ENCODE results near the gene CDH23. TPM values are rescaled to one million over a fixed set of nuclear protein-coding genes. Genes with fewer than 3 reads are reported as not detected.
A peak's percentile ranks its signal among the peaks of the same experiment; 100 is the strongest.

CDH23 gene
- total and polyA plus RNA-seq, 10 donors = 2.0 to 19.9 (median 11.0) TPM

DNA sequence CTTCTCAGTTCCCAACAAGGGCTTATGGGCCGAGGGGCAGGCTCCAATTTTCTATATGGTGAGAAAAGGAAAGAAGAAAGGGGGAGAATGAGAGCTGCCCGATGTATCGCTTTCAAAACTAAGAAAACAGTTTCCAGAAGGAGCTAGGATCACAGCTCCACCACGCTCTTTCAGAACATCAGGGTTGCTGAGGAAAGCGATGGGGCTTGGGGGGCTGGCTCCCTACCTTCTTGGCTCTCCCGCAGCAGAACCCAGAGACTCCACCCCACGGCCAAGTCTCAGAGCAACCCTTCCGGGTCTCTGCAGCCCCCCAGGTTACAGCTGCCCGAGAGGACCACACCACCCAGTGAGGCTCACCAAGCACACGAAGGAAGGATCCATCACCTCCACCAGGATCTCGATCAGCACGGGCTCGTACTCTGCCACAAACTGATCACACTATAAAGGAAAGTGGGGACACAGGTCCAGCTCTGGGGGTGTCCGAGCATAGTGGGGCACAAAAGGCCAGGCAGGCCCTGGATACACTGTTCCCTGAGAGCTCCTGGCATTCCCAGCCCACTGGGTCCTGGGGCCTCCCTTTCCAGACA lies 422.0 kb downstream of the CDH23 start:
- no peaks in the 10 kb centered on the region for H3K27me3 ChIP-seq (replicated peaks in 1 of 7)
- H3K27ac ChIP-seq = peak overlapping the region; percentile 70 to 92 (median 86)
- peaks cover 3 to 99% (median 65%) of the 10 kb centered on the region in 6 donors for H3K4me1 ChIP-seq
- 86 to 91% (median 89%) methylated on average over 13 to 14 of the region's 14 CpGs for WGBS, 5 donors
- no peak for TF ChIP-seq POLR2A (IDR thresholded peaks at IDR 0.05)
- peak in 1 of 3 donors; percentile 19 for TF ChIP-seq POLR2AphosphoS5 (IDR thresholded peaks at IDR 0.05)
- H3K36me3 ChIP-seq = peaks cover 15 to 100% (median 86%) of the 10 kb centered on the region in 6 donors
- intact Hi-C loops (cut with DNase I; ENCODE audit: low total_unique reads) = loop anchor here (10.0 kb wide), 2 partner anchors 434 to 504 kb away; partner anchors contain the start of gene SLC29A3
- DNase-seq = peak; percentile 47
- peak overlapping the region in 1 of 8 donors; percentile 40 for H3K4me3 ChIP-seq
- H3K9me3 ChIP-seq = no peaks in the 10 kb centered on the region

DNA sequence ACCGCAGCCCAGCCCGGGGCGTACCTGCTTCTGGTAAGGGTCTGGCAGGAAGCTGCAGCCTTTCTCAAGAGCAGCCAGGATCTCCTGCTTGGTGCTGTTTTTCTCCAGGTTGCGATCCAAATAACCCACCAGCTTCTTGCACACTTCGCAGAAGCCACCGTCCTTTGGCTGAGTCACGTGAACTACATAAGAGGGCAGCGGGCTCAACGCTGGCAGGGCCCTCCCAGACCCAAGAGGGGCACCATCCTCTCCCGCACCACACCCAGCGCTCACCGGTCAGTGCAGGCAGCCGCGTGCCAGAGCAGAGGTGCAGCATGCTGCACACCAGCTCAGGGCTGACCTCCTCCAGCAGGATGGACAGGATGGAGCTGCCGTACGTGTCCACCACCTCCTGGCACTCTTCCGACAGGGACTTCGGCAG lies 422.7 kb downstream of the CDH23 start:
- peak in 2 of 3 donors; percentile 46 to 72 for TF ChIP-seq POLR2AphosphoS5 (IDR thresholded peaks at IDR 0.05)
- no peak for TF ChIP-seq POLR2A (IDR thresholded peaks at IDR 0.05)
- peak; percentile 76 for DNase-seq
- Histone ChIP-seq H3K27me3 (replicated peaks in 1 of 7) (no peaks in the 10 kb centered on the region), H3K9me3 (no peaks in the 10 kb centered on the region), H3K4me1 (peaks cover 3 to 98% (median 64%) of the 10 kb centered on the region in 6 donors), H3K4me3 (peak overlapping the region in 1 of 8 donors; percentile 40), H3K36me3 (peaks cover 15 to 100% (median 93%) of the 10 kb centered on the region in 6 donors), H3K27ac (peak overlapping the region in 7 of 8 donors; percentile 77 to 92 (median 86))
- intact Hi-C loops (cut with DNase I; ENCODE audit: low total_unique reads) = loop anchor here (10.0 kb wide), 2 partner anchors 435 to 505 kb away; partner anchors contain the start of gene SLC29A3
- 84 to 96% (median 90%) methylated on average over 18 of the region's 18 CpGs for WGBS, 5 donors

- peak overlapping the region in 1 of 8 donors; percentile 40 for H3K4me3 ChIP-seq
- TF ChIP-seq CTCF (IDR thresholded peaks at IDR 0.05 in 8 of 11, conservative IDR thresholded peaks at IDR 0.05 in 3 of 11) (no peak), POLR2A (IDR thresholded peaks at IDR 0.05) (no peak), POLR2AphosphoS5 (IDR thresholded peaks at IDR 0.05) (peak in 2 of 3 donors; percentile 5 to 42)
- H3K36me3 ChIP-seq = peaks cover 15 to 100% (median 95%) of the 10 kb centered on the region in 6 donors
- H3K9me3 ChIP-seq = no peaks in the 10 kb centered on the region
- WGBS, 5 donors = 68 to 88% (median 77%) methylated on average over 6 of the region's 6 CpGs
- peak; percentile 73 for DNase-seq
- peaks cover 3 to 95% (median 61%) of the 10 kb centered on the region in 6 donors for H3K4me1 ChIP-seq
- peak overlapping the region in 7 of 8 donors; percentile 11 to 92 (median 86) for H3K27ac ChIP-seq
- intact Hi-C loops (cut with DNase I; ENCODE audit: low total_unique reads) = loop anchor here (10.0 kb wide), 2 partner anchors 435 to 505 kb away; partner anchors contain the start of gene SLC29A3
- H3K27me3 ChIP-seq (replicated peaks in 1 of 7) = no peaks in the 10 kb centered on the region
Measured at GRCh38 chr10:71819985-71820384, 423.3 kb downstream of the CDH23 start.

- intact Hi-C loops (cut with DNase I; ENCODE audit: low total_unique reads) = no loop called here
- peak; percentile 32 for DNase-seq
- WGBS, 5 donors = 77 to 87% (median 80%) methylated on average over 8 of the region's 8 CpGs
- H3K27ac ChIP-seq = peak overlapping the region in 4 of 8 donors; percentile 85 to 92 (median 88)
- H3K4me3 ChIP-seq = no peak overlapping the region
- TF ChIP-seq POLR2AphosphoS5 (IDR thresholded peaks at IDR 0.05) (peak in 1 of 3 donors; percentile 54), POLR2A (IDR thresholded peaks at IDR 0.05) (no peak)
- H3K36me3 ChIP-seq = peaks cover 15 to 100% (median 95%) of the 10 kb centered on the region in 6 donors
- peaks cover 3 to 89% (median 55%) of the 10 kb centered on the region in 6 donors for H3K4me1 ChIP-seq
- H3K9me3 ChIP-seq = no peaks in the 10 kb centered on the region
- no peaks in the 10 kb centered on the region for H3K27me3 ChIP-seq (replicated peaks in 1 of 7)
Measured at GRCh38 chr10:71820966-71821365, 424.2 kb downstream of the CDH23 start.

DNA sequence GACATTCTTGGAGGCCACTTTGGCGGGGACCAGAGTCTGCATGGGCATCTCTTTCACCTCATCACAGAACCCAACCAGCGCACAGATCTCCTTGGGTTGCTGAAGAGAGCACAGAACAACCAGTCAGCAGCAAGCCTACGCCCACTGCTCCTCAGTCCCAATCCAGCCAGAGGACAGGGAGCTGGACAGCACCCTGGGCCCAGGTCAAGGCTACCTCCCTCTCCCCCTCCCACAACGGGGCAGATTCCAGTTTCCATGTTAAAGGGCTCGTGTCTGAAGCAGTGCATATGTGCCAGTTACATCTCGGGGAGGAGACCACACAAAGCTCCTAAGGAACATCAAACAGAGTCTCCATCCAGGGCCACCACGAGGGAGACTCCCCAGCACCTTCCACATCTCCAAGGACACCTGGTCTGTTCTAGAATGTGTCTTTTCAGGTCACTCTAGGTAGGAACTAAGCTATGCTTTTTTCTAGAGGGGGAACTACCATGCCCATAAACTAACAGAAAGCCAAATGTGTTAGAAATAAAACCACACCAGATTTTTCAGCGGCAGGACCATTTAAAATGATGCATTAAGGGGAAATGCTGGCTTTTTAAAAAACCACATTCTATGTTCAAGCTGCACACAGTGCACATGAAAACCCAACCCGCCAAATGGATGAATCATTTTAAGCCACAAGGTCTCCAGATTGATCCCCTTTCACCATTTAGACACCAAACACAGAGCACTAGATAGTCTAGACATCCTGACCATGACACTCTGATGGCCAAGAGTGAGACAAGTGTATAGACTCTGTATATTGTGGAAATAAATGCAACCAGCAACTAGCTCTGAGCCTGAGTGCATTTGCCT lies 425.4 kb downstream of the CDH23 start:
- peaks cover 15 to 100% (median 96%) of the 10 kb centered on the region in 6 donors for H3K36me3 ChIP-seq
- intact Hi-C loops (cut with DNase I; ENCODE audit: low total_unique reads) = no loop called here
- 74 to 81% (median 75%) methylated on average over 8 to 9 of the region's 9 CpGs for WGBS, 5 donors
- TF ChIP-seq CTCF (IDR thresholded peaks at IDR 0.05 in 8 of 11, conservative IDR thresholded peaks at IDR 0.05 in 3 of 11) = no peak
- TF ChIP-seq POLR2A (IDR thresholded peaks at IDR 0.05) = no peak
- TF ChIP-seq POLR2AphosphoS5 (IDR thresholded peaks at IDR 0.05) = peak; percentile 10 to 24 (median 19)
- no peak overlapping the region for H3K4me3 ChIP-seq
- DNase-seq = peak; percentile 46
- no peaks in the 10 kb centered on the region for H3K9me3 ChIP-seq
- H3K4me1 ChIP-seq = peaks cover 3 to 81% (median 46%) of the 10 kb centered on the region in 6 donors
- H3K27ac ChIP-seq = peak overlapping the region in 5 of 8 donors; percentile 8 to 92 (median 51)
- no peaks in the 10 kb centered on the region for H3K27me3 ChIP-seq (replicated peaks in 1 of 7)
